Gastrocnemius medialis (tissue), 4 donors: ENCODE measurements around the gene CFAP70. TPM values are rescaled to one million over a fixed set of nuclear protein-coding genes. Genes with fewer than 3 reads are reported as not detected.
"Not testable (repeated sequence)": the region's sequence is repeated elsewhere in the genome, so short reads cannot be mapped to it uniquely, and the experiment has no call there.

ENCODE experiments used
- ATAC-seq, 2 donors: fragments of 150-250 bp; one replicate each; pipeline ENCODE4 v1.9.1; 2016
- DNase-seq, 2 donors: peaks; one replicate each; pipeline ENCODE4 v3.0.0-alpha.2; 2019
- H3K27ac ChIP-seq, 4 donors: fragments of 200-600 bp; sonication (generic); 1 replicate in 1 of 4; 2 replicates in 3 of 4; pipeline ENCODE4 v1.5.1; 2016 to 2018; ENCODE audit warnings: mild to moderate bottlenecking in 2 of 4, moderate library complexity in 1 of 4
- H3K27me3 ChIP-seq, 3 donors: fragments of 200-600 bp; sonication (generic) in 2 of 3; 1 replicate in 1 of 3; 2 replicates in 2 of 3; pipeline versions ENCODE4 v1.5.1 to v1.6.0; 2016 to 2019; ENCODE audit warnings: mild to moderate bottlenecking in 1 of 3, moderate library complexity in 1 of 3
- H3K36me3 ChIP-seq, 2 donors: fragments of 200-600 bp; sonication (generic) in 1 of 2; one replicate each; pipeline ENCODE4 v1.5.1; 2017 to 2018
- H3K4me1 ChIP-seq, 2 donors: fragments of 200-600 bp; sonication (generic) in 1 of 2; one replicate each; pipeline ENCODE4 v1.5.1; 2016 to 2017; ENCODE audit warnings: mild to moderate bottlenecking in 2 of 2
- H3K4me3 ChIP-seq, 4 donors: fragments of 200-600 bp; sonication (generic) in 3 of 4; 1 replicate in 1 of 4; 2 replicates in 3 of 4; pipeline ENCODE4 v1.5.1; 2016 to 2019; ENCODE audit warnings: mild to moderate bottlenecking in 2 of 4
- H3K9me3 ChIP-seq, 3 donors: fragments of 200-600 bp; sonication (generic) in 2 of 3; 1 replicate in 1 of 3; 2 replicates in 2 of 3; pipeline ENCODE4 v1.5.1; 2016 to 2019
- POLR2A ChIP-seq, 2 donors: fragments of 450-650 bp; IDR thresholded peaks; one replicate each; pipeline ENCODE4 v1.6.1; 2017; ENCODE audit warnings: antibody characterized with exemption in 2 of 2, mild to moderate bottlenecking in 2 of 2, moderate library complexity in 2 of 2
- in situ Hi-C, 4 donors: fragments of 200-750 bp; cut with MboI; loops; one replicate each; pipeline versions ENCODE4 v1.15.0 to v1.8.0; 2017; ENCODE audit warnings: low sequenced_read_pairs in 4 of 4
- intact Hi-C: fragments of 100-400 bp; cut with DNase I; formaldehyde crosslinking; loops from one replicate; pipeline ENCODE4 v1.15.1; 2023; ENCODE audit warnings: low total_unique reads
- total RNA-seq, 4 donors: library from RNA; depleted of rRNA; stranded (reverse); fragments of >200 nt; gene quantifications; one replicate each; pipeline versions ENCODE4 v1.1.0 to v1.2.3, GENCODE V29; 2016
- TF ChIP-seq, protein P1 (sequence below), 5 experiments: fragments of 450-650 bp in 3 of 5; fragments of 200-600 bp in 2 of 5; sonication (generic) in 2 of 5; IDR thresholded peaks in 4 of 5; conservative IDR thresholded peaks in 1 of 5; 1 replicate in 4 of 5; 2 replicates in 1 of 5; pipeline ENCODE4 v1.5.1; 2016 to 2019; ENCODE audit warnings: antibody characterized with exemption in 5 of 5, mild to moderate bottlenecking in 3 of 5, moderate library complexity in 3 of 5

CFAP70 gene
- total RNA-seq, 4 donors from 2014 or later, result 0.20 to 1.8 (median 1.1) TPM

GRCh38 chr10:73405556-73405955 is 46.9 kb upstream of the CFAP70 start:
- Histone ChIP-seq H3K36me3 (peaks cover 0 to 10% of the 10 kb centered on the region in 2 donors), H3K9me3 (no peaks in the 10 kb centered on the region), H3K4me3 (no peak overlapping the region), H3K27ac (peak overlapping the region; percentile 43 to 70 (median 63)), H3K27me3 (no peaks in the 10 kb centered on the region), H3K4me1 (peaks cover 59 to 81% of the 10 kb centered on the region in 2 donors)
- intact Hi-C loops (no loop called here), in situ Hi-C loops (no loop called here)
- ATAC-seq (no peak), DNase-seq (no peak)
- TF ChIP-seq, protein P1, sequence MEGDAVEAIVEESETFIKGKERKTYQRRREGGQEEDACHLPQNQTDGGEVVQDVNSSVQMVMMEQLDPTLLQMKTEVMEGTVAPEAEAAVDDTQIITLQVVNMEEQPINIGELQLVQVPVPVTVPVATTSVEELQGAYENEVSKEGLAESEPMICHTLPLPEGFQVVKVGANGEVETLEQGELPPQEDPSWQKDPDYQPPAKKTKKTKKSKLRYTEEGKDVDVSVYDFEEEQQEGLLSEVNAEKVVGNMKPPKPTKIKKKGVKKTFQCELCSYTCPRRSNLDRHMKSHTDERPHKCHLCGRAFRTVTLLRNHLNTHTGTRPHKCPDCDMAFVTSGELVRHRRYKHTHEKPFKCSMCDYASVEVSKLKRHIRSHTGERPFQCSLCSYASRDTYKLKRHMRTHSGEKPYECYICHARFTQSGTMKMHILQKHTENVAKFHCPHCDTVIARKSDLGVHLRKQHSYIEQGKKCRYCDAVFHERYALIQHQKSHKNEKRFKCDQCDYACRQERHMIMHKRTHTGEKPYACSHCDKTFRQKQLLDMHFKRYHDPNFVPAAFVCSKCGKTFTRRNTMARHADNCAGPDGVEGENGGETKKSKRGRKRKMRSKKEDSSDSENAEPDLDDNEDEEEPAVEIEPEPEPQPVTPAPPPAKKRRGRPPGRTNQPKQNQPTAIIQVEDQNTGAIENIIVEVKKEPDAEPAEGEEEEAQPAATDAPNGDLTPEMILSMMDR (IDR thresholded peaks at IDR 0.05 in 4 of 5, conservative IDR thresholded peaks at IDR 0.05 in 1 of 5), result no peak
- TF ChIP-seq POLR2A (IDR thresholded peaks at IDR 0.05), result no peak

- DNase-seq (peak in 1 of 2 donors; percentile 46), ATAC-seq (peak; percentile 42 to 86)
- Histone ChIP-seq H3K27ac (peak overlapping the region; percentile 43 to 70 (median 63)), H3K36me3 (peaks cover 0 to 10% of the 10 kb centered on the region in 2 donors), H3K9me3 (no peaks in the 10 kb centered on the region), H3K27me3 (no peaks in the 10 kb centered on the region), H3K4me1 (peaks cover 53 to 81% of the 10 kb centered on the region in 2 donors), H3K4me3 (no peak overlapping the region)
- intact Hi-C loops, result no loop called here
- in situ Hi-C loops, result no loop called here
- TF ChIP-seq POLR2A (IDR thresholded peaks at IDR 0.05), result no peak
- TF ChIP-seq, protein P1 (IDR thresholded peaks at IDR 0.05 in 4 of 5, conservative IDR thresholded peaks at IDR 0.05 in 1 of 5), result no peak
These were observed 46.0 kb upstream of the CFAP70 start for GRCh38 chr10:73404690-73405089.

DNA sequence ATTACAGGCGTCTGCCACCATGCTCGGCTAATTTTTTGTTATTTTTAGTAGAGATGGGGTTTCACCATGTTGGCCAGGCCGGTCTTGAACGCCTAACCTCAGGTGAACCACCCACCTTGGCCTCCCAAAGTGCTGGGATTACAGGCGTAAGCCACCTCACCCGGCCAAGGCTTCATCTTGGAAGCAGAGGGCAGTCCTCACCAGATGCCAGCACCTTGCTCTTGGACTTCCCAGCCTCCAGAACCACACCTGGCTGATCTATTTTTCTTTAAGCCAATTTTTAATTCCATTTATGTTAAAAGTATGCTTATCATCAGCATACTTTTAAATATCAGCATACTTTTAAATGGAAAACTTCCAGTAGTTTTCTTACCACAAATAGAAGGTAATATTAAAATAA is 43.0 kb upstream of the CFAP70 start:
- Histone ChIP-seq H3K4me3 (no peak overlapping the region), H3K36me3 (peaks cover 0 to 26% of the 10 kb centered on the region in 2 donors), H3K27me3 (no peaks in the 10 kb centered on the region), H3K9me3 (no peaks in the 10 kb centered on the region), H3K27ac (peak overlapping the region in 1 of 4 donors; percentile 39), H3K4me1 (peaks cover 42 to 67% of the 10 kb centered on the region in 2 donors)
- intact Hi-C loops (no loop called here), in situ Hi-C loops (no loop called here)
- no peak for TF ChIP-seq POLR2A (IDR thresholded peaks at IDR 0.05)
- TF ChIP-seq, protein P1 (IDR thresholded peaks at IDR 0.05 in 4 of 5, conservative IDR thresholded peaks at IDR 0.05 in 1 of 5), result no peak
- no peak for DNase-seq
- ATAC-seq, result no peak

- DNase-seq (no peak), ATAC-seq (no peak)
- intact Hi-C loops, result no loop called here
- no peak for TF ChIP-seq POLR2A (IDR thresholded peaks at IDR 0.05)
- TF ChIP-seq, protein P1 (IDR thresholded peaks at IDR 0.05 in 4 of 5, conservative IDR thresholded peaks at IDR 0.05 in 1 of 5), result no peak
- Histone ChIP-seq H3K27ac (peak overlapping the region; percentile 5 to 55 (median 34)), H3K4me1 (peaks cover 17 to 43% of the 10 kb centered on the region in 2 donors), H3K27me3 (no peaks in the 10 kb centered on the region), H3K9me3 (no peaks in the 10 kb centered on the region), H3K4me3 (no peak overlapping the region), H3K36me3 (peaks cover 0 to 48% of the 10 kb centered on the region in 2 donors)
- in situ Hi-C loops, result no loop called here
These were observed 40.4 kb upstream of the CFAP70 start for GRCh38 chr10:73399063-73399462.

GRCh38 chr10:73398024-73398423 is 39.4 kb upstream of the CFAP70 start:
- Histone ChIP-seq H3K4me3 (no peak overlapping the region), H3K27me3 (no peaks in the 10 kb centered on the region), H3K27ac (peak overlapping the region in 1 of 4 donors; percentile 55), H3K9me3 (no peaks in the 10 kb centered on the region), H3K36me3 (peaks cover 0 to 52% of the 10 kb centered on the region in 2 donors), H3K4me1 (peaks cover 16 to 33% of the 10 kb centered on the region in 2 donors)
- intact Hi-C loops, result no loop called here
- ATAC-seq, result no peak
- no peak for DNase-seq
- in situ Hi-C loops, result no loop called here
- TF ChIP-seq, protein P1 (IDR thresholded peaks at IDR 0.05 in 4 of 5, conservative IDR thresholded peaks at IDR 0.05 in 1 of 5), result no peak
- no peak for TF ChIP-seq POLR2A (IDR thresholded peaks at IDR 0.05)

GRCh38 chr10:73394325-73394724 is 35.7 kb upstream of the CFAP70 start:
- H3K27ac ChIP-seq, H3K9me3 ChIP-seq, H3K27me3 ChIP-seq, ATAC-seq, DNase-seq, intact Hi-C loops, H3K4me3 ChIP-seq, in situ Hi-C loops: not testable (repeated sequence)
- H3K4me1 ChIP-seq, result peaks cover 10% of the 10 kb centered on the region in 2 donors
- H3K36me3 ChIP-seq, result peaks cover 0 to 73% of the 10 kb centered on the region in 2 donors
